ENCODE data around the gene GPX2.

Gene GPX2

GRCh38 chr14:64960762-64961276 is 18.3 kb upstream of the GPX2 start:
- Histone ChIP-seq H3K27ac (no peak overlapping the region), H3K4me1 (peaks cover 0 to 5% (median 0%) of the 10 kb centered on the region in 4 donors), H3K4me3 (no peak overlapping the region), H3K36me3 (peaks cover 0 to 6% (median 0%) of the 10 kb centered on the region in 3 donors), H3K27me3 (no peaks in the 10 kb centered on the region), H3K9me3 (no peaks in the 10 kb centered on the region)
- intact Hi-C loops (cut with DNase I; ENCODE audit: low total_unique reads) = no loop called here
- TF ChIP-seq, protein P1, sequence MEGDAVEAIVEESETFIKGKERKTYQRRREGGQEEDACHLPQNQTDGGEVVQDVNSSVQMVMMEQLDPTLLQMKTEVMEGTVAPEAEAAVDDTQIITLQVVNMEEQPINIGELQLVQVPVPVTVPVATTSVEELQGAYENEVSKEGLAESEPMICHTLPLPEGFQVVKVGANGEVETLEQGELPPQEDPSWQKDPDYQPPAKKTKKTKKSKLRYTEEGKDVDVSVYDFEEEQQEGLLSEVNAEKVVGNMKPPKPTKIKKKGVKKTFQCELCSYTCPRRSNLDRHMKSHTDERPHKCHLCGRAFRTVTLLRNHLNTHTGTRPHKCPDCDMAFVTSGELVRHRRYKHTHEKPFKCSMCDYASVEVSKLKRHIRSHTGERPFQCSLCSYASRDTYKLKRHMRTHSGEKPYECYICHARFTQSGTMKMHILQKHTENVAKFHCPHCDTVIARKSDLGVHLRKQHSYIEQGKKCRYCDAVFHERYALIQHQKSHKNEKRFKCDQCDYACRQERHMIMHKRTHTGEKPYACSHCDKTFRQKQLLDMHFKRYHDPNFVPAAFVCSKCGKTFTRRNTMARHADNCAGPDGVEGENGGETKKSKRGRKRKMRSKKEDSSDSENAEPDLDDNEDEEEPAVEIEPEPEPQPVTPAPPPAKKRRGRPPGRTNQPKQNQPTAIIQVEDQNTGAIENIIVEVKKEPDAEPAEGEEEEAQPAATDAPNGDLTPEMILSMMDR (IDR thresholded peaks at IDR 0.05) = no peak
- DNase-seq = no peak

GRCh38 chr14:64958743-64959142 is 16.2 kb upstream of the GPX2 start:
- intact Hi-C loops (cut with DNase I; ENCODE audit: low total_unique reads) = no loop called here
- H3K36me3 ChIP-seq = peaks cover 0 to 10% (median 0%) of the 10 kb centered on the region in 3 donors
- H3K4me1 ChIP-seq = peaks cover 0 to 5% (median 0%) of the 10 kb centered on the region in 4 donors
- H3K27ac ChIP-seq = no peak overlapping the region
- H3K4me3 ChIP-seq = no peak overlapping the region
- TF ChIP-seq, protein P1 (IDR thresholded peaks at IDR 0.05) = no peak
- no peaks in the 10 kb centered on the region for H3K27me3 ChIP-seq
- no peaks in the 10 kb centered on the region for H3K9me3 ChIP-seq
- DNase-seq = no peak

DNA sequence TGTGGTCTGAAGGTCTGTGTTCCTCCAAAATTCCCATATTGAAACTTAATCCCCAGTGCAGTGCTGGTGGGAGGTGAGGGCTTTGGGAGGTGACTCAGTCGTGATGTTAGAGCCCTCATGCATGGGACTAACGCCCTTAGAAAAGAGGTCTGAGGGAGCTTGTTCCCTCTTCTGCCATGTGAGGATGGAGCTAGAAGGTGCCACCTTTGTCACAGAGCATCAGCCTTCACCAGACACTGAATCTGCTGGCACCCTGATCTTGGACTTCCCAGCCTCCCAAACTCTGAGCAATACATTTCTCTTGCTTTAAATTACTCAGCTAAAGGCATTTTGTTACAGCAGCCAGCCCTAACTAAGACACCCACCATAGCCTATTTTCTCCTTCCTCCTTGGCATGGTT is 15.7 kb upstream of the GPX2 start:
- Histone ChIP-seq H3K27me3 (no peaks in the 10 kb centered on the region), H3K27ac (no peak overlapping the region), H3K4me1 (peaks cover 0 to 8% (median under 1%) of the 10 kb centered on the region in 4 donors), H3K9me3 (no peaks in the 10 kb centered on the region), H3K4me3 (no peak overlapping the region), H3K36me3 (peaks cover 0 to 15% (median 0%) of the 10 kb centered on the region in 3 donors)
- intact Hi-C loops (cut with DNase I; ENCODE audit: low total_unique reads) = no loop called here
- TF ChIP-seq, protein P1 (IDR thresholded peaks at IDR 0.05) = no peak
- DNase-seq = no peak

DNA sequence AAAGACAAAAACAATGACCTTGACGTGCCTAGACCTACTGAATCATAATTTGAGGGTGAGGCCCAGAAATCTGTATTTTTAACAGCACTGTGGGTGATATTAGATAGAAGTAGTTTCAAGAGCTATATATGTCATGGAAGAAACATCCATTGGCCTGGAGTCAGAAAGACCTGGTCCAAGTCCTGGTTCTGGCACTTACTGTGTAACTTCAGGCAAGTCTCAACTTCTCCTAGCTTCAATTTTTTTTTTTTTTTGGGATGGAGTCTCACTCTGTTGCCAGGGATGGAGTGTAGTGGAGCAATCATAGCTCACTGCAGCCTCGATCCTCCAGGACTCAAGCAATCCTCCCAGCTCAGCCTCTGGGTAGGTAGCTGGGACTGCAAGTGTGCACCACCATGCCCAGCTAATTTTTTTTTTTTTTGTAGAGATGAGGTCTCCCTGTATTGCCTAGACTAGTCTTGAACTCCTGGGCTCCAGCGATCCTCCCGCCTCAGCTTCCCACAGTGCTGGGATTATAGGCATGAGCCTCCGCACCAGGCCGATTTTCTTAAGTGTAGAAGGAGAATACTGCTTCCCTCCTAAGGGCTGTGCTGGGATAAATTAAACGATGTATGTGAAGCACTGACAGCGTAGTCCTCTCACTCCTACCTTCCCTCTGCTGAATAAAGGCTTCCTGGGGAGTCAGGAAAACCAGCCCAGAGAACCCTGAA is 14.3 kb upstream of the GPX2 start:
- TF ChIP-seq, protein P1 (IDR thresholded peaks at IDR 0.05) = no peak
- H3K4me1 ChIP-seq = peaks cover 0 to 19% (median 13%) of the 10 kb centered on the region in 4 donors
- no peaks in the 10 kb centered on the region for H3K27me3 ChIP-seq
- peak in 1 of 2 donors; percentile 37 for DNase-seq
- intact Hi-C loops (cut with DNase I; ENCODE audit: low total_unique reads) = no loop called here
- no peaks in the 10 kb centered on the region for H3K9me3 ChIP-seq
- H3K27ac ChIP-seq = no peak overlapping the region
- H3K4me3 ChIP-seq = no peak overlapping the region
- peaks cover 0 to 17% (median 0%) of the 10 kb centered on the region in 3 donors for H3K36me3 ChIP-seq

DNA sequence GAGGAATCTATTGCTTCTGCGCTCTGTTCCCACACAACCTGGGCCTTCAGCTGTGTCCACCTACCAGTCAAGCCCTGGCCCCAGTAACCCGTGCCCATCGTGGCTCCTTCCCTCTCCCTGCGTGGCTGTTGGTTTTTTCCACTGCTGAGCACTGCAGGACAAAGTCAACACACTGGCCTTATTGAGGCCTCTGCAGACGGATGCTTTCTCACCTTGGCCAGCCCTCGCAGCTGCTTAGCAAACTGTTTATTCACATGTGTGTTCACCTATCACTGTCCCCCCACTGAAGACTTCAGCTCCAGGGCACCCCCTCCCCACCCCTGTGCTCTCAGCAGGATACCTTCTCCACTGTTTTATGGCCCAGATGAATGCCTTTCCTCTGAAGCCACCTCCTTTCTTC is 12.8 kb upstream of the GPX2 start:
- no peaks in the 10 kb centered on the region for H3K9me3 ChIP-seq
- no peak overlapping the region for H3K4me3 ChIP-seq
- H3K27me3 ChIP-seq = no peaks in the 10 kb centered on the region
- intact Hi-C loops (cut with DNase I; ENCODE audit: low total_unique reads) = no loop called here
- peaks cover 0 to 25% (median 18%) of the 10 kb centered on the region in 4 donors for H3K4me1 ChIP-seq
- no peak overlapping the region for H3K27ac ChIP-seq
- H3K36me3 ChIP-seq = peaks cover 0 to 33% (median 0%) of the 10 kb centered on the region in 3 donors
- TF ChIP-seq, protein P1 (IDR thresholded peaks at IDR 0.05) = no peak
- DNase-seq = peak in 1 of 2 donors; percentile 60
